Type B pancreatic cell (in vitro differentiated cells): Measurements from ENCODE around the gene DLEU7. TPM values are rescaled to one million over a fixed set of nuclear protein-coding genes. Genes with fewer than 3 reads are reported as not detected.

Experiments used
- DNase-seq: peaks from one replicate; pipeline ENCODE4 v3.0.0; 2021; ENCODE audit warnings: mixed read lengths; ENCODE audit not compliant: unreplicated experiment; ENCODE audit errors: extremely low spot score
- H3K27ac Mint-ChIP-seq: 2 replicates; pipeline ENCODE4 v1.8.0; 2021; ENCODE audit warnings: mild to moderate bottlenecking, mixed read lengths
- H3K27me3 Mint-ChIP-seq: 2 replicates; pipeline ENCODE4 v1.8.0; 2021; ENCODE audit warnings: mixed read lengths
- H3K36me3 Mint-ChIP-seq: 2 replicates; pipeline ENCODE4 v1.8.0; 2021; ENCODE audit warnings: mixed read lengths
- H3K4me1 Mint-ChIP-seq: one replicate; pipeline ENCODE4 v1.8.0; 2021; ENCODE audit warnings: mixed read lengths; ENCODE audit not compliant: unreplicated experiment
- H3K4me3 Mint-ChIP-seq: 2 replicates; pipeline ENCODE4 v1.8.0; 2021; ENCODE audit warnings: mild to moderate bottlenecking, mixed read lengths
- H3K9me3 Mint-ChIP-seq: 2 replicates; pipeline ENCODE4 v1.8.0; 2021; ENCODE audit warnings: mixed read lengths
- CTCF ChIP-seq: fragments of 200-600 bp; sonication (generic); conservative IDR thresholded peaks from 2 replicates; pipeline ENCODE4 v1.5.0; 2021; ENCODE audit warnings: antibody characterized with exemption, mild to moderate bottlenecking
- total RNA-seq: library from RNA; stranded (reverse); gene quantifications from 2 replicates; pipeline ENCODE4 v1.2.1, GENCODE V29; 2021; ENCODE audit warnings: low replicate concordance

Gene DLEU7
- total RNA-seq, 1 donor from 2014 or later: 14.4 TPM

- no peak for DNase-seq
- H3K4me3 Mint-ChIP-seq: no peak overlapping the region
- H3K27me3 Mint-ChIP-seq: peaks cover 3% of the 10 kb centered on the region
- H3K36me3 Mint-ChIP-seq: no peaks in the 10 kb centered on the region
- H3K4me1 Mint-ChIP-seq: peaks cover 10% of the 10 kb centered on the region
- no peak overlapping the region for H3K27ac Mint-ChIP-seq
- TF ChIP-seq CTCF: no peak
- H3K9me3 Mint-ChIP-seq: no peaks in the 10 kb centered on the region
These were observed 60.4 kb downstream of the DLEU7 start for GRCh38 chr13:50783066-50783465.

GRCh38 chr13:50780201-50781015 is 63.1 kb downstream of the DLEU7 start:
- Mint-ChIP-seq H3K27me3 (no peaks in the 10 kb centered on the region), H3K4me3 (no peak overlapping the region), H3K4me1 (no peaks in the 10 kb centered on the region), H3K9me3 (peaks cover 6% of the 10 kb centered on the region), H3K27ac (no peak overlapping the region), H3K36me3 (no peaks in the 10 kb centered on the region)
- TF ChIP-seq CTCF: no peak
- DNase-seq: no peak

GRCh38 chr13:50779443-50780200 is 63.9 kb downstream of the DLEU7 start:
- Mint-ChIP-seq H3K9me3 (peaks cover 6% of the 10 kb centered on the region), H3K27me3 (no peaks in the 10 kb centered on the region), H3K27ac (no peak overlapping the region), H3K4me3 (no peak overlapping the region), H3K4me1 (no peaks in the 10 kb centered on the region), H3K36me3 (no peaks in the 10 kb centered on the region)
- DNase-seq: no peak
- TF ChIP-seq CTCF: no peak

Other genes starting within 250 kb of the DLEU7 start
- 25.0 and 37.8 TPM in 2 replicates for gene RNASEH2B, start 66.1 kb upstream of the DLEU7 start, total RNA-seq